Memory B cell (primary cell): Measurements from ENCODE around the gene SLC31A2.

Source experiments
- ATAC-seq: fragments of 150-1000 bp; cut with Tn5 transposase; 2 replicates; pipeline ENCODE4 v1.10.0; 2021; ENCODE audit warnings: low read depth, mild to moderate bottlenecking, moderate library complexity
- DNase-seq, 2 donors: peaks; one replicate each; pipeline ENCODE4 v3.0.0; 2022; ENCODE audit warnings: low spot score in 2 of 2
- H3K27ac Mint-ChIP-seq: one replicate; pipeline ENCODE4 v1.8.0; 2022; ENCODE audit warnings: mild to moderate bottlenecking, moderate library complexity, mixed read lengths
- H3K27me3 Mint-ChIP-seq: one replicate; pipeline ENCODE4 v1.8.0; 2022; ENCODE audit warnings: mixed read lengths
- H3K36me3 Mint-ChIP-seq: one replicate; pipeline ENCODE4 v1.8.0; 2022; ENCODE audit warnings: mild to moderate bottlenecking, mixed read lengths
- H3K4me1 Mint-ChIP-seq: one replicate; pipeline ENCODE4 v1.8.0; 2022; ENCODE audit warnings: mixed read lengths
- H3K4me3 Mint-ChIP-seq: one replicate; pipeline ENCODE4 v1.8.0; 2022; ENCODE audit warnings: mild to moderate bottlenecking, moderate library complexity, mixed read lengths
- H3K9me3 Mint-ChIP-seq: one replicate; pipeline ENCODE4 v1.8.0; 2022; ENCODE audit warnings: mixed read lengths

The SLC31A2 gene

GRCh38 chr9:113158446-113158845, 7.6 kb downstream of the SLC31A2 start:
- Mint-ChIP-seq H3K27ac (peak overlapping the region; percentile 21), H3K27me3 (no peaks in the 10 kb centered on the region), H3K4me3 (no peak overlapping the region), H3K9me3 (no peaks in the 10 kb centered on the region), H3K4me1 (peaks cover 7% of the 10 kb centered on the region), H3K36me3 (peaks cover 17% of the 10 kb centered on the region)
- ATAC-seq, result no peak
- no peak for DNase-seq

GRCh38 chr9:113160571-113160970, 9.8 kb downstream of the SLC31A2 start:
- H3K4me3 Mint-ChIP-seq, result no peak overlapping the region
- H3K27me3 Mint-ChIP-seq, result no peaks in the 10 kb centered on the region
- H3K9me3 Mint-ChIP-seq, result no peaks in the 10 kb centered on the region
- DNase-seq (no peak), ATAC-seq (no peak)
- H3K36me3 Mint-ChIP-seq, result peaks cover 19% of the 10 kb centered on the region
- peak overlapping the region; percentile 50 for H3K27ac Mint-ChIP-seq
- H3K4me1 Mint-ChIP-seq, result peaks cover 7% of the 10 kb centered on the region

DNA sequence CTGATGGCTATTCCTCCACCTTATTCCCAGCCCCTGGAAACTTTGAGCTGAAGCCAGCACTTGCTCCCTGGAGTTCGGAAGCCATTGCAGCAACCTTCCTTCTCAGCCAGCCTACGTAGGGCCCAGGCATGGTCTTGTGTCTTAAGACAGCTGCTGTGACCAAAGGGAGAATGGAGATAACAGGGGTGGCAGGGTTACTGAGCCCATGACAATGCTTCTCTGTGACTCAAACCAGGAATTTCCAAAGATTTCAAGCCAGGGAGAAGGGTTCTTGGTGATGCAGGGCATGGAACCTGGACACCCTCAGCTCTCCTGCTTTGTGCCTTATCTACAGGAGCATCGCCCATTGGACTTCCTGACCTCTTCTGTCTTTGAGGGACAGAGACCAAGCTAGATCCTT, 12.2 kb downstream of the SLC31A2 start:
- Mint-ChIP-seq H3K4me3 (no peak overlapping the region), H3K9me3 (no peaks in the 10 kb centered on the region), H3K4me1 (peaks cover 2% of the 10 kb centered on the region), H3K27me3 (no peaks in the 10 kb centered on the region), H3K27ac (no peak overlapping the region), H3K36me3 (peaks cover 30% of the 10 kb centered on the region)
- ATAC-seq (no peak), DNase-seq (no peak)

DNA sequence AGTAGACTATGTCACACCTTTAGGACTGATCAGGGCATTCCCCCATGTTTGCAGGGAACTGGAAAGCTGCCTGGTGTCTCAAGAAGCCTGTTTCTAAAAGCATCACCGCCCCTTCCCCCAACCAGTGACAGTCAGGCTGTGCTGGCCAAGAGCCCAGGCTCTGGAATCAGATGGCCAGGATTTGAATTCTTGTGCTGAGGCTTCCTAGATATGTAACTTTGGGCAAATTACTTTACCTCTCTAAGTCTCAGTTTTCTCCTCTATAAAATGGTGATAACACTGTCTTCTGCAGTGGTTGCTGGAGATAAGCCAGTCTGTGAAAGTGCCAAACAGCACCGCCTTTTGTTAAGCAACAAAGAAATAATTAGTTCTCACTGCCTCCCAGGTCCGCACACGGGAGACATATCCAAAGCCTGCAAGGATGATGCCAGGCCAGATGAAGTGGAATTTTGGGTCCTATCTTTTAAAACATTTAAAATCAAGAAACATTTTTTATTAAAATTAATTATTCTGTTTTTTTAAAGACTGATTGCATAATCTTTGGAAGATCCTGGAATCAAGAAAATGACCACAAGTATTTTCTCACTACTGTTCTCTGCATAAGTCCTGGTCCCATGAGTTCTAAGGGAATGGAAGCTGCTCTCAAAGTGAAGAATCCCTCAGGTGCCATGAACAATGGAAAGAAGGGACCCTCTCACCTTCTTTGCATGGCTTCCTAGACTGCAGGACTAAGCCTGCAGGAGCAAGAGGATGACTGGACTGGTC, 13.9 kb downstream of the SLC31A2 start:
- Mint-ChIP-seq H3K36me3 (peaks cover 33% of the 10 kb centered on the region), H3K4me3 (no peak overlapping the region), H3K4me1 (peaks cover 2% of the 10 kb centered on the region), H3K27ac (no peak overlapping the region), H3K9me3 (no peaks in the 10 kb centered on the region), H3K27me3 (no peaks in the 10 kb centered on the region)
- ATAC-seq (no peak), DNase-seq (no peak)

- Mint-ChIP-seq H3K4me1 (peaks cover 2% of the 10 kb centered on the region), H3K27me3 (no peaks in the 10 kb centered on the region), H3K36me3 (peaks cover 36% of the 10 kb centered on the region), H3K9me3 (no peaks in the 10 kb centered on the region), H3K27ac (peak overlapping the region; percentile 67), H3K4me3 (no peak overlapping the region)
- ATAC-seq, result no peak
- no peak for DNase-seq
Observed at GRCh38 chr9:113166039-113166438, 15.2 kb downstream of the SLC31A2 start.

- ATAC-seq (no peak), DNase-seq (no peak)
- peak overlapping the region; percentile 25 for H3K27ac Mint-ChIP-seq
- H3K27me3 Mint-ChIP-seq, result no peaks in the 10 kb centered on the region
- no peak overlapping the region for H3K4me3 Mint-ChIP-seq
- peaks cover 49% of the 10 kb centered on the region for H3K36me3 Mint-ChIP-seq
- peaks cover 2% of the 10 kb centered on the region for H3K4me1 Mint-ChIP-seq
- H3K9me3 Mint-ChIP-seq, result peaks cover 3% of the 10 kb centered on the region
Observed at GRCh38 chr9:113168809-113169208, 18.0 kb downstream of the SLC31A2 start.

- ATAC-seq (no peak), DNase-seq (no peak)
- H3K27ac Mint-ChIP-seq, result no peak overlapping the region
- H3K36me3 Mint-ChIP-seq, result peaks cover 59% of the 10 kb centered on the region
- H3K4me1 Mint-ChIP-seq, result peaks cover 3% of the 10 kb centered on the region
- H3K9me3 Mint-ChIP-seq, result peaks cover 3% of the 10 kb centered on the region
- H3K27me3 Mint-ChIP-seq, result no peaks in the 10 kb centered on the region
- no peak overlapping the region for H3K4me3 Mint-ChIP-seq
Observed at GRCh38 chr9:113173341-113173740, 22.5 kb downstream of the SLC31A2 start.

DNA sequence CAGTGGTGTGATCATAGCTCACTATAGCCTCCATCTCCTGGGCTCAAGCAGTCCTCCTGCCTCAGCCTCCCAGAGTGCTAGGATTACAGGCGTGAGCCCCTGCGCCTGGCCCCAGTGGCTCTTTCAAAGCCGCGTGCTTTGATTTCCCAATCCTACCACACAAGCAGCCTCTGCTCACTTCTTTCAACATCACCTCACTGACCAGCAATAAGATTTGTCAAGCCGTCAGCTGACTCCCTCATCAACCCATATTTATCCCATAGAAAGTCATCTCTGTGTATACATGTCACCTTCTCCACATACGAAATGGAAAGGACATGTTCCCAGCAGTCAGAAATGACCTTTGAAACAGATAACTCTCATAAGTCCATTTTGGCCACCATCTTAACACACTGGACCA, 26.0 kb downstream of the SLC31A2 start:
- Mint-ChIP-seq H3K4me3 (no peak overlapping the region), H3K4me1 (peaks cover 3% of the 10 kb centered on the region), H3K27me3 (no peaks in the 10 kb centered on the region), H3K36me3 (peaks cover 53% of the 10 kb centered on the region), H3K27ac (no peak overlapping the region), H3K9me3 (peaks cover 3% of the 10 kb centered on the region)
- no peak for DNase-seq
- ATAC-seq, result no peak

DNA sequence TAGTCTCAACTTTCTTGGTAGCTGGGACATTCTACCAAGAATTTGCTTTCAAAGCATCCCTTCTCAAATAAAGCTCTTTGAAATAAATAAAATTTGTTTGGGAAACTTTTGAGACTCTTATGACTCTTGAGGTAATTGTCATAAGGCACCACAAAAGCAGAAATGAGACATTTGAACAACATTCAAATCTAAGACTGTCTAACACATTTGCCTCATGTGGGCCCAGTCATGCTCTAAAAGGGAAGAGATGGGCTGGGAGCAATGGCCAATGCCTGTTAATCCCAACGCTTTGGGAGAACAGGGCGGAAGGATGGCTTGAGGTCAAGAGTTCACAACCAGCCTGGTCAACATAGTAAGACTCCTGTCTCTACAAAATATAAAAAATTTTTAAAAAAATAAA, 26.4 kb downstream of the SLC31A2 start:
- Mint-ChIP-seq H3K4me1 (peaks cover 3% of the 10 kb centered on the region), H3K36me3 (peaks cover 53% of the 10 kb centered on the region), H3K9me3 (peaks cover 3% of the 10 kb centered on the region), H3K27ac (peak overlapping the region; percentile 51), H3K4me3 (no peak overlapping the region), H3K27me3 (no peaks in the 10 kb centered on the region)
- no peak for DNase-seq
- no peak for ATAC-seq

GRCh38 chr9:113178087-113178486, 27.3 kb downstream of the SLC31A2 start:
- ATAC-seq (no peak), DNase-seq (no peak)
- Mint-ChIP-seq H3K9me3 (no peaks in the 10 kb centered on the region), H3K4me3 (no peak overlapping the region), H3K36me3 (peaks cover 52% of the 10 kb centered on the region), H3K27ac (peak overlapping the region; percentile 51), H3K4me1 (peaks cover 3% of the 10 kb centered on the region), H3K27me3 (no peaks in the 10 kb centered on the region)

- H3K27me3 Mint-ChIP-seq, result no peaks in the 10 kb centered on the region
- H3K4me1 Mint-ChIP-seq, result peaks cover 3% of the 10 kb centered on the region
- H3K4me3 Mint-ChIP-seq, result no peak overlapping the region
- ATAC-seq, result no peak
- no peaks in the 10 kb centered on the region for H3K9me3 Mint-ChIP-seq
- peaks cover 58% of the 10 kb centered on the region for H3K36me3 Mint-ChIP-seq
- no peak for DNase-seq
- H3K27ac Mint-ChIP-seq, result no peak overlapping the region
Observed at GRCh38 chr9:113179839-113180238, 29.0 kb downstream of the SLC31A2 start.

DNA sequence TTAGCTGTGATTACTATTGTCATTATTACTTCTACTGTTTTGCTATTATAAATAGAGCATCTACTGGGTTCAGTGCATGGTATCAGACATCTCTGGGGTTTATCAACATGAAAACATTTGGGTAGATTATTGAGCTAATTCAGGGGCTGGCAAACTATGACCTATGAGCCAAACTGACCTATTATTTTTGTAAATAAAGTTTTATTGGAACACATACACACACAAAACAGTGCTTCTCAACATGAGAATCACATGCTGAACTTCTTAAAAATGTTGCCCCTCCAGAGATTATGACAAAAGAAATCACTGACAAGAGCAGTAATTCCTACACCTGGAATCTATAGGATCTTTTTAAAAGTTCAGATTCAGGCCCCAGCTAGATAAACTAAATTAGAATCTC, 30.4 kb downstream of the SLC31A2 start:
- Mint-ChIP-seq H3K27ac (peak overlapping the region; percentile 32), H3K4me3 (no peak overlapping the region), H3K9me3 (no peaks in the 10 kb centered on the region), H3K27me3 (no peaks in the 10 kb centered on the region), H3K4me1 (peaks cover 3% of the 10 kb centered on the region), H3K36me3 (peaks cover 61% of the 10 kb centered on the region)
- DNase-seq (no peak), ATAC-seq (no peak)

- H3K27ac Mint-ChIP-seq, result no peak overlapping the region
- H3K27me3 Mint-ChIP-seq, result no peaks in the 10 kb centered on the region
- H3K9me3 Mint-ChIP-seq, result no peaks in the 10 kb centered on the region
- DNase-seq, result no peak
- no peak for ATAC-seq
- no peak overlapping the region for H3K4me3 Mint-ChIP-seq
- H3K36me3 Mint-ChIP-seq, result peaks cover 62% of the 10 kb centered on the region
- H3K4me1 Mint-ChIP-seq, result no peaks in the 10 kb centered on the region
Observed at GRCh38 chr9:113183956-113184488, 33.2 kb downstream of the SLC31A2 start.

GRCh38 chr9:113184539-113184938, 33.7 kb downstream of the SLC31A2 start:
- Mint-ChIP-seq H3K4me3 (no peak overlapping the region), H3K27me3 (no peaks in the 10 kb centered on the region), H3K27ac (no peak overlapping the region), H3K4me1 (no peaks in the 10 kb centered on the region), H3K9me3 (no peaks in the 10 kb centered on the region), H3K36me3 (peaks cover 61% of the 10 kb centered on the region)
- DNase-seq (no peak), ATAC-seq (no peak)

DNA sequence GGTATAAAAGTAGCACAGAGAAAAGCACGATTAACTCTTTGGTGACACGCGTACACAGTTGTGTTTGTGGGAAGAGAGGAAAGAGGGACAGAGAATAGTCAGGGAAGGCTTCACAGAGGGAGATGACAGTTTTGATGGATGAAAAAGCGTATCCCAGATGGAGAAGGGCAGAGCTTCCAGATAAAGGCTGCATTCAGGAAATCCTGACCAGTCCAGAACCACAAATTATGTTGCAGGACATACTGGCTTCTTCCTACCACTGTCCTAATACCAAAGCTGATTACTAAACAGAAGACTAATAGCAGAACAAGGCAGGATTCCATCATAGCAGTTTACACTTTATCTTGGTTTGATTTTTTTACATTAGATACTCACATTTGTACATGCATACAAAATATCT, 34.5 kb downstream of the SLC31A2 start:
- Mint-ChIP-seq H3K4me1 (no peaks in the 10 kb centered on the region), H3K9me3 (no peaks in the 10 kb centered on the region), H3K4me3 (no peak overlapping the region), H3K27ac (no peak overlapping the region), H3K36me3 (peaks cover 61% of the 10 kb centered on the region), H3K27me3 (no peaks in the 10 kb centered on the region)
- ATAC-seq (no peak), DNase-seq (no peak)
